Right lobe of liver (tissue), 6 donors: ENCODE data around the gene SCCPDH. TPM values are rescaled to one million over a fixed set of nuclear protein-coding genes. Genes with fewer than 3 reads are reported as not detected.
A peak's percentile ranks its signal among the peaks of the same experiment; 100 is the strongest.

Experiments used
- ATAC-seq, 4 donors: fragments of 200-7000 bp; cut with Tn5 transposase; one replicate each; pipeline ENCODE4 v1.9.1; 2020; ENCODE audit warnings: mild to moderate bottlenecking in 4 of 4, moderate library complexity in 4 of 4
- DNase-seq, 3 donors: peaks; one replicate each; pipeline ENCODE4 v3.0.0-alpha.2; 2020
- H3K27ac ChIP-seq, 3 donors: fragments of 200-600 bp; one replicate each; pipeline ENCODE4 v1.8.0; 2022
- H3K27me3 ChIP-seq, 2 donors: fragments of 200-600 bp; one replicate each; pipeline ENCODE4 v1.8.0; 2022
- H3K36me3 ChIP-seq, 4 donors: fragments of 200-600 bp; sonication (generic) in 1 of 4; one replicate each; pipeline versions ENCODE4 v1.5.1 to v1.8.0; 2017 to 2022; ENCODE audit warnings: control low read depth in 1 of 4
- H3K4me1 ChIP-seq, 4 donors: fragments of 200-600 bp; sonication (generic) in 1 of 4; one replicate each; pipeline versions ENCODE4 v1.5.1 to v1.8.0; 2017 to 2022; ENCODE audit warnings: control low read depth in 1 of 4
- H3K4me3 ChIP-seq, 3 donors: fragments of 200-600 bp; one replicate each; pipeline ENCODE4 v1.8.0; 2022
- H3K9me3 ChIP-seq, 4 donors: fragments of 200-600 bp; sonication (generic) in 1 of 4; one replicate each; pipeline versions ENCODE4 v1.5.1 to v1.8.0; 2017 to 2022; ENCODE audit warnings: control low read depth in 1 of 4
- POLR2A ChIP-seq: fragments of 450-650 bp; IDR thresholded peaks from one replicate; pipeline ENCODE4 v1.6.1; 2017; ENCODE audit warnings: antibody characterized with exemption, mild to moderate bottlenecking
- WGBS: methylation state at CpG from one replicate; pipeline ENCODE4 v1.1.6; 2018; ENCODE audit warnings: low coverage, low lambda C conversion rate; ENCODE audit not compliant: insufficient coverage; ENCODE audit errors: missing lambda C conversion rate; 5-methylcytosine and 5-hydroxymethylcytosine counted together
- intact Hi-C, 2 donors: fragments of 100-400 bp; cut with DNase I; formaldehyde crosslinking; loops; one replicate each; pipeline versions ENCODE4 v1.11.2 to v1.14.1; 2022
- total RNA-seq, 6 experiments: library from RNA; depleted of rRNA in 2 of 6; stranded (reverse); fragments of >200 nt in 2 of 6; fragmentation: NEBNext Ultra II Directional in 3 of 6; extraction: Animal tissue kit (Norgen Biotek cat#: 25700) in 3 of 6; gene quantifications; one replicate each; pipeline versions ENCODE4 v1.1.0 to v1.2.4, GENCODE V29; 2016 to 2023
- TF ChIP-seq, protein P1 (sequence below), 4 donors: fragments of 200-600 bp in 3 of 4; fragments of 450-650 bp in 1 of 4; IDR thresholded peaks; one replicate each; pipeline versions ENCODE4 v1.5.1 to v1.8.0; 2016 to 2022; ENCODE audit warnings: antibody characterized with exemption in 4 of 4, mild to moderate bottlenecking in 2 of 4
- donor health status: DM: no; HTN: yes; CAD: no.
- donor health status: DM: no; HTN: no; CAD: no.
- donor health status: DM: no; HTN: no; CAD: no.
- donor health status: DM: no; HTN: yes; CAD: no.
- donor health status: DM: no; HTN: yes; CAD: no.

SCCPDH gene
- total RNA-seq, 6 experiments from 2014 or later = 80.3 to 125 (median 85.3) TPM

DNA sequence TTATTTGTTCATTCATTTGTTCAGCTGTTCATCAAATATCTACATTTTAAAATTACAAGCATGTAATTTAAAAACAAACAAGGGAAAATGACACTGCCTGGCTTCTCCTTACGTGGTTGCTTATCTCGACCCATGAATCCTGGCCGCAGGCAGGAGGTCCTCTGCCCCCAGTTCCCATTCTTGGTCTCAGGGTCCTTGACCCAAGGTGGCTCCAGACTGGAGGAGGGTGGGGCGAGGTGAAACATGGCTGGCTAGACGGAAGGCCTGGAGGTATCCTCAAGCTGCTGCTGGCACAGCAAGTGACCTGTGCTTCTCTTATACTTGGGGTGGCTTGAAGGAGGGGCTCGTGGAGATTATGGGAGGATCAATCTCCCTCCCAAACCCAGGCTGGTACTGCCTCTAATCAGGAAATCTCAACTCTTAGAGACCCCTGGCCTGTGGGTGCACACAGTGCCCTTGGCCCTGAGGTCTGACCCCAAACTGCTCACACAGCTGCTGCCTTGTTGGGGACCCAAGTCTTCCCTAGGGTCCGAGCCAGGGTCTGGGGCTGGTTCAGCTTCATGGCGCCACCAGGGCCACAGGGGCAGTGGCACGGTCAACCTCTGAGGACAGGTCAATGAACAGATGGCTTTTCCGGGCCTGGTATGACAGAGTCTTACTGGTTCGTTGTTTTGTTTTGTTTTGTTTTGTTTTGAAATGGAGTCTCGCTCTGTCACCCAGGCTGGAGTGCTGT, 63.7 kb downstream of the SCCPDH start:
- H3K4me1 ChIP-seq = peaks cover 0 to 15% (median 2%) of the 10 kb centered on the region in 4 donors
- DNase-seq (no peak), ATAC-seq (peak; percentile 34 to 48 (median 39))
- peak overlapping the region in 1 of 3 donors; percentile 28 for H3K4me3 ChIP-seq
- no peaks in the 10 kb centered on the region for H3K36me3 ChIP-seq
- H3K27ac ChIP-seq = no peak overlapping the region
- 51% methylated on average over 5 of the region's 12 CpGs for WGBS
- no peak for TF ChIP-seq POLR2A
- intact Hi-C loops = no loop called here
- H3K27me3 ChIP-seq = no peaks in the 10 kb centered on the region
- no peaks in the 10 kb centered on the region for H3K9me3 ChIP-seq

DNA sequence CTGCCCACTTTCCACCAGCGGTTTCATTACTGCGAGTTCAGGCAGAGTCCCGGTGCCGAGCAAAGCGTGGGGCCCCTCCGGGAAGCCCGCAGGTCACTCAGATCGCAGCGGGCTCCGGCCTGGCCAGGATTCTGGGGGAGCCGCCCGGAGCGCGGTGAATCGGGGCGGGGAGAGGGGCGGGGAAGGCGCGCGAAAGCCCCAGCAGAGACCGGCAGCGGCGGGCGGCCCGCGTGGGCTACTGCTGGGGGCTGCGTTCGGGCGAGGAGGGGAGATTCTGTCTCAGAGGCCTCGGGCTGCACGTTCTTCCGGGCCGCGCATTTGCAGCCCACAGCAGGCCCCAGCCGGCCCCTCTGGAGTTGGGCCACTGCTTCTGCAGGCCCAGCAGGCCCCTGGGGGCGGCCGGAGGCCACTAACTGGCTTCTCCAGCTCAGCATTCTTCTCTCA, 64.7 kb downstream of the SCCPDH start:
- H3K4me1 ChIP-seq = peaks cover 0 to 15% (median 2%) of the 10 kb centered on the region in 4 donors
- no peak for TF ChIP-seq POLR2A
- TF ChIP-seq, protein P1, sequence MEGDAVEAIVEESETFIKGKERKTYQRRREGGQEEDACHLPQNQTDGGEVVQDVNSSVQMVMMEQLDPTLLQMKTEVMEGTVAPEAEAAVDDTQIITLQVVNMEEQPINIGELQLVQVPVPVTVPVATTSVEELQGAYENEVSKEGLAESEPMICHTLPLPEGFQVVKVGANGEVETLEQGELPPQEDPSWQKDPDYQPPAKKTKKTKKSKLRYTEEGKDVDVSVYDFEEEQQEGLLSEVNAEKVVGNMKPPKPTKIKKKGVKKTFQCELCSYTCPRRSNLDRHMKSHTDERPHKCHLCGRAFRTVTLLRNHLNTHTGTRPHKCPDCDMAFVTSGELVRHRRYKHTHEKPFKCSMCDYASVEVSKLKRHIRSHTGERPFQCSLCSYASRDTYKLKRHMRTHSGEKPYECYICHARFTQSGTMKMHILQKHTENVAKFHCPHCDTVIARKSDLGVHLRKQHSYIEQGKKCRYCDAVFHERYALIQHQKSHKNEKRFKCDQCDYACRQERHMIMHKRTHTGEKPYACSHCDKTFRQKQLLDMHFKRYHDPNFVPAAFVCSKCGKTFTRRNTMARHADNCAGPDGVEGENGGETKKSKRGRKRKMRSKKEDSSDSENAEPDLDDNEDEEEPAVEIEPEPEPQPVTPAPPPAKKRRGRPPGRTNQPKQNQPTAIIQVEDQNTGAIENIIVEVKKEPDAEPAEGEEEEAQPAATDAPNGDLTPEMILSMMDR (IDR thresholded peaks at IDR 0.05) = no peak
- H3K4me3 ChIP-seq = peak overlapping the region; percentile 20 to 35 (median 28)
- no peak overlapping the region for H3K27ac ChIP-seq
- H3K27me3 ChIP-seq = no peaks in the 10 kb centered on the region
- peak; percentile 35 to 49 (median 42) for ATAC-seq
- DNase-seq = peak in 1 of 3 donors; percentile 43
- WGBS = 0% methylated on average over 3 of the region's 37 CpGs
- intact Hi-C loops = no loop called here
- no peaks in the 10 kb centered on the region for H3K36me3 ChIP-seq
- no peaks in the 10 kb centered on the region for H3K9me3 ChIP-seq

DNA sequence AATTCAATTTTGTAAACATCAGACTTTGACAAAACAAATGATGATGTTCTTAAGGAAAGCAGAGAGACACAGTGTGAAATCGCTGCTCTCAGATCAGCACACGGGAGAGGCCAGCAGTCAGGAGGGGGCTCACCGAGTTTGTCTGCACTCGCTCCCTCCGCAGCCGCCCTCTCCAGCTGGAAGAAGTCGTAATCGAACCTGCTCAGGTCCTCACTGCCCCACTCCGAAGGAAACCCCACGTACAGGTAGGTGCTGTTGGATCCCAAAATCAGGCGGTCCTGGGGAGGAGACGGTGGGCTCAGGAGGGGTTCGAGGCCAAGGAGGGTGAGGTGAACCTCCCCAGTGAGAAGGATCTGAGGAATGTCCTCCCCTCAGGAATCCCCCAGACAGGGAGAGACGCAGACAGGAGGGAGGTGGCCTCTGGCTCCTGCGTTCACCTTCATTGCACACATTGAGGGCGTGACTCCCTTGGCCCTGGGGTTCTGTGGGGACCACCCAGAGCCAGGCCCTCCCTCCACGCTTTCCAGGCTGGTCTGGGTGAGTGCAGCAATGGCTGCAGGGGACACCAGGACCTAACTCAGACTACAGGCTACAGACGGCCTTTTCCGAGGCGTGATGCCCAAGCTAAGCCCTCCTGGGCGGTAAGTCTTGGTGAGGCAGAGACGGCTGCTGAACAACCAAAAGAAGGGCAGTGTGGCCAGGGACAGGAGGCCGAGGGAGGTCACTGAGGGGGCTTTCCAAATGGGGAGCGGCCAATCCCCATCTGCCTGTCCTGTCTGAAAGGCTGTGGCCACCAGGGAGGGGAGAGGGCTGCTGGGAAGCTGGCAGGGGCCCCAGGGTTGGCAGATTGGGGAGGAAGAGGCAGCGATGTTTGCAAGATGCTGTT, 65.5 kb downstream of the SCCPDH start:
- Histone ChIP-seq H3K4me3 (no peak overlapping the region), H3K9me3 (no peaks in the 10 kb centered on the region), H3K27me3 (no peaks in the 10 kb centered on the region), H3K36me3 (no peaks in the 10 kb centered on the region), H3K27ac (no peak overlapping the region), H3K4me1 (peaks cover 0 to 15% (median 2%) of the 10 kb centered on the region in 4 donors)
- 74% methylated on average over 3 of the region's 25 CpGs for WGBS
- DNase-seq (peak in 1 of 3 donors; percentile 41), ATAC-seq (no peak)
- intact Hi-C loops = no loop called here
- TF ChIP-seq, protein P1 (IDR thresholded peaks at IDR 0.05) = no peak
- no peak for TF ChIP-seq POLR2A

DNA sequence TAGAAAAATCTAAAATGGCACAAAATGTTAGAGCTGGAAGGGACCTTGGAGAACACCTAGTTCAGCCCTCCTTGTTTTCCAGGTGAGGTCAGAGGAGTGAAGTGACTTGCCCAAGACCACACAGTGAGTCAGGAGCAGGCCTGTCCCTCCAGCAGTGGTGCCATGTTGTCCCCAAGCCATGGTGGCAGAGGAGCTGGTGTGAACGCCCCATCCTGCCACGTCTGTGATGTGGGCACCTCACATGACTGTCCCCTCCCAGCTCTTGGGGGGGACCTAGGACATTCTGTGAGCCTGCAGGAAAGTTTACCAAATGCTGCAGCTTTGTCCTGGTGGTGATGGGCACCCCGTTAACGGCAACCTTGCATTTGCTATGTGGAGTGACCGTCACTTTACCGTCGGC, 66.2 kb downstream of the SCCPDH start:
- H3K27me3 ChIP-seq = no peaks in the 10 kb centered on the region
- TF ChIP-seq, protein P1 (IDR thresholded peaks at IDR 0.05) = no peak
- no peak for TF ChIP-seq POLR2A
- 100% methylated on average over 2 of the region's 7 CpGs for WGBS
- DNase-seq = peak in 1 of 3 donors; percentile 26
- H3K36me3 ChIP-seq = no peaks in the 10 kb centered on the region
- no peak for ATAC-seq
- H3K4me3 ChIP-seq = no peak overlapping the region
- peaks cover 0 to 15% (median 2%) of the 10 kb centered on the region in 4 donors for H3K4me1 ChIP-seq
- no peaks in the 10 kb centered on the region for H3K9me3 ChIP-seq
- H3K27ac ChIP-seq = no peak overlapping the region
- intact Hi-C loops = no loop called here
